HUES64 (cell line): ENCODE measurements around the gene MKLN1.

Source experiments
- H3K27ac ChIP-seq: 2 replicates; pipeline ENCODE4 v1.7.0; 2013; ENCODE audit warnings: low read depth, low read length, inconsistent platforms
- H3K27me3 ChIP-seq: 2 replicates; pipeline ENCODE4 v1.6.1; 2013; ENCODE audit warnings: mild to moderate bottlenecking, low read length; ENCODE audit not compliant: insufficient read depth
- H3K36me3 ChIP-seq: 2 replicates; pipeline ENCODE4 v1.6.1; 2013; ENCODE audit warnings: mild to moderate bottlenecking, low read length; ENCODE audit not compliant: insufficient read depth
- H3K4me1 ChIP-seq: 2 replicates; pipeline ENCODE4 v1.6.1; 2013; ENCODE audit warnings: mild to moderate bottlenecking, low read length, moderate library complexity; ENCODE audit not compliant: insufficient read depth
- H3K4me3 ChIP-seq: 2 replicates; pipeline ENCODE4 v1.5.1; 2013; ENCODE audit warnings: mild to moderate bottlenecking, low read length, moderate library complexity
- H3K9ac ChIP-seq: 2 replicates; pipeline ENCODE4 v1.6.1; 2013; ENCODE audit warnings: mild to moderate bottlenecking, low read depth, low read length
- H3K9me3 ChIP-seq: 2 replicates; pipeline ENCODE4 v1.6.1; 2013; ENCODE audit warnings: low read depth, low read length; ENCODE audit not compliant: insufficient read depth
- WGBS: fragments of 150-250, 120-280 bp; methylation state at CpG from one replicate; pipeline ENCODE4 v1.1.7; 2013; ENCODE audit warnings: missing lambda C conversion rate; 5-methylcytosine and 5-hydroxymethylcytosine counted together

MKLN1 gene

GRCh38 chr7:131466735-131467365 lies 139.2 kb downstream of the MKLN1 start:
- Histone ChIP-seq H3K36me3 (peaks cover 90% of the 10 kb centered on the region), H3K27me3 (no peaks in the 10 kb centered on the region), H3K4me3 (no peak overlapping the region), H3K9me3 (no peaks in the 10 kb centered on the region), H3K4me1 (no peaks in the 10 kb centered on the region; the same call in 1 of the 2 replicates), H3K9ac (no peak overlapping the region), H3K27ac (no peak overlapping the region)
- WGBS, result 99% methylated on average over 10 of the region's 12 CpGs

DNA sequence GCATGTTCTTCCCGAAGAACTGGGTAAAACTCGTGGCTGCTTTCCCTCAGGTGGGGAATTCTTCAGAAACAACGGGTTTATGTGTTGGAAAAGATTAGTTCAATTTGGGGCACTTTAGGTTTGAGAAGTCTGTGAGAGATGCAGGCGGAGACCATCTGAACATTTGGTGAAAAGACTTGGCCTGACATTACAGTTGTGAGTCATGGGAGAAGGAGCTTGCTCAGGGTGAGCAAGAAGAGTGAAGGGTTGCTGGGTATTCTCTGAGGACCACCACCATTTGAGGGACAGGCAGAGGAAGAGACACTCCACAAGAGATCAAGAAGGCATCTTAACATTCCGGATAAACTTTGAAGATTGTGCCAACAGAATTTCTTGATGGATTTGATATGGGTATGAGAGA lies 140.1 kb downstream of the MKLN1 start:
- Histone ChIP-seq H3K4me1 (no peaks in the 10 kb centered on the region; the same call in 1 of the 2 replicates), H3K9ac (no peak overlapping the region), H3K36me3 (peaks cover 92% of the 10 kb centered on the region), H3K4me3 (no peak overlapping the region), H3K9me3 (no peaks in the 10 kb centered on the region), H3K27me3 (no peaks in the 10 kb centered on the region), H3K27ac (no peak overlapping the region)
- WGBS, result 96% methylated on average over 5 of the region's 5 CpGs

DNA sequence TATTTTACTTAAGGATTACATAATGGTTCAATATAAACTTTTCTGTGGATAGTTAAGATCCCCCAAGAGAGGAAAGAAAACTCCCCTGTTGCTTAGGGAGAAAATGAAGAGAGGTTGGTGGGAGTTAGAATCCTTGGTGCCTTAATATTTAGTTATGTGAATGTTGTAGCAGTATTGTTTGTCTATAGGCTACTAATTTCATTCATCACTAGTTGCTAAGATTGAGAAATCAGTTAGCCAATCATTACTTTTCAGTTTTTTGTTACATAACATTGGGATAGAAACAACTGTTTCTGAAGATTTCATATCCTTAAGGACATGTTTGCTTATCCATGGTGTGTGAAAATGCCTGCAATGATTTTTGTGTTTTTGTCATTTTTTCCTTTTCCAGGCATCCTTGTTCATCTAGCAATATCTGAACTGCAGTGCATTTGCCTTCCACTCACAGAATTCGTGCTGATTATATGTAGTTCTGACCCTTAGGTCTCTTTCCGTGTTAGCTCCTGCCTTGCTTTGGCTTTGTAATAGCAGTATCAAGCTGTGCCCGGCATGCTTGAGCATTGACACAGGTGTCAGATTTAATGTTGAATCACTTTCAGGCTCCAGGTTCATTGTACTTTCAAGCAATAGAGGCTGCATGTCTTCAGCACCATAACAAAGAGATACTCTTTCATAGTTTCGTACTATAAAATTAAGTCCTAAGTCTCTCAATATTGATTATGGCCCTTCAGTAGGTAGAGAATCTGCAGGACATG lies 143.8 kb downstream of the MKLN1 start:
- Histone ChIP-seq H3K9ac (no peak overlapping the region), H3K9me3 (no peaks in the 10 kb centered on the region), H3K36me3 (peaks cover 75% of the 10 kb centered on the region), H3K27ac (no peak overlapping the region), H3K27me3 (no peaks in the 10 kb centered on the region), H3K4me1 (no peaks in the 10 kb centered on the region; the same call in 1 of the 2 replicates), H3K4me3 (no peak overlapping the region)
- WGBS, result 87% methylated on average over 4 of the region's 4 CpGs

DNA sequence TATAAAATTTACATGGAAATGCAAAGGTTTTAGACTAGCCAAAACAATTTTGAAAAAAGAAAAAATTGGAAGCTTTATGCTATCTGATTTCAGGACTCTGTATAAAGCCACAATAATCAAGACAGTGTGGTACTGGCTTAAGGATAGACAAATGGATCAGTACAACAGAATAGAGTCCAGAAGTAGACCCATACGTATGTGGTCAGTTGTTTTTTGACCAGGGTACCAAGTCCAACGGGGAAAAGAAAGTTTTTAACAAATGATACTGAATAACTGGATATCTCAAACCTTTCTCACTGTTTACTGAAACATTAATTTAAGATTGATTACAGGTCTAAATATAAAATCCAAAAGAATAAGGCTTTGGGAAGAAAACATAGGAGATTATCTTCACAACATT lies 149.1 kb downstream of the MKLN1 start:
- H3K4me1 ChIP-seq, result peaks cover 12% of the 10 kb centered on the region; the same call in 1 of the 2 replicates
- H3K36me3 ChIP-seq, result peaks cover 37% of the 10 kb centered on the region
- WGBS, result 88% methylated on average over 2 of the region's 2 CpGs
- no peak overlapping the region for H3K9ac ChIP-seq
- H3K27me3 ChIP-seq, result no peaks in the 10 kb centered on the region
- H3K4me3 ChIP-seq, result no peak overlapping the region
- no peak overlapping the region for H3K27ac ChIP-seq
- H3K9me3 ChIP-seq, result no peaks in the 10 kb centered on the region

- WGBS, result 88% methylated on average over 4 of the region's 4 CpGs
- Histone ChIP-seq H3K9ac (no peak overlapping the region), H3K27ac (peak overlapping the region; percentile 28), H3K4me3 (no peak overlapping the region), H3K9me3 (no peaks in the 10 kb centered on the region), H3K36me3 (peaks cover 13% of the 10 kb centered on the region), H3K27me3 (no peaks in the 10 kb centered on the region), H3K4me1 (peaks cover 12% of the 10 kb centered on the region; the same call in 1 of the 2 replicates)
These were observed 153.0 kb downstream of the MKLN1 start for GRCh38 chr7:131480384-131481315.

DNA sequence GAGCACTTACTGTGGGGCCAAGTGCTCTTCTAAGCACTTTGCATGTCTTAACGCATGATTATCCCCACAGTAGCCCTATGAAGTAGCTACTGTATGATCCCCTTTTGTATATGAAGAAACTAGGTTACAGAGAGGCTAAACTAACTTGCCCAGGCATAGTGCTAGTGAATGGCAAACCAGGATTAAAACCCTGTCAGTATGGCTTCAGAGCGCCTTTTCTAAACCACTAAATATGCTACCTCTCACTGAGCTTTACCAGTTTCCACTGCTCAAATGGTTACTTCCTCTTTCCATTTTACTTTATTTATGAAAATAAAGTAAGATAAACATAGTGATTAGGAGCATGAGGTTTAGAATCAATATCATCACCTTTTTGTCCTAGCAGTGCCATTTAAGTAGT lies 155.1 kb downstream of the MKLN1 start:
- Histone ChIP-seq H3K27me3 (no peaks in the 10 kb centered on the region), H3K9me3 (no peaks in the 10 kb centered on the region), H3K4me3 (no peak overlapping the region), H3K36me3 (peaks cover 20% of the 10 kb centered on the region), H3K4me1 (peaks cover 12% of the 10 kb centered on the region; the same call in 1 of the 2 replicates), H3K9ac (no peak overlapping the region), H3K27ac (no peak overlapping the region)
- WGBS, result 95% methylated on average over 2 of the region's 2 CpGs

DNA sequence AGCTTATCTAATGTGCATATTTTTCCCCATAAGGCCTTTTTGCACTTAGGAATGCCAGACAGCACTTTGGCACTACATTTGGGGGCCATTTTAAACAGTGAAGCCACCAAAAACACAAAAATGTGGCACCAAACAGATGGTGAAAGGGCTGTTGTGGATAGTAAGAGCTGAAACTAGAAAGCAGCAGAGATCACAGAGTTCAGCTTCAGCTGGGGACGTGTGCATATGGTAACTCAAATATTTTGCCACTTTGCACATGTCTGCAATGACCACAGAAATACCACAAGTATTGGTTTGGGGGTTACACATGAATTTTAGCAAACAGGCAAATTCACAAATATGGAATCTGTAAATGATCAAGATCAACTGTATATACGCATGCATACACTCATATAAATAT lies 155.9 kb downstream of the MKLN1 start:
- H3K27ac ChIP-seq, result no peak overlapping the region
- H3K27me3 ChIP-seq, result no peaks in the 10 kb centered on the region
- no peaks in the 10 kb centered on the region for H3K9me3 ChIP-seq
- no peak overlapping the region for H3K4me3 ChIP-seq
- H3K4me1 ChIP-seq, result peaks cover 12% of the 10 kb centered on the region; the same call in 1 of the 2 replicates
- peaks cover 16% of the 10 kb centered on the region for H3K36me3 ChIP-seq
- 82% methylated on average over 1 of the region's 2 CpGs for WGBS
- H3K9ac ChIP-seq, result no peak overlapping the region

DNA sequence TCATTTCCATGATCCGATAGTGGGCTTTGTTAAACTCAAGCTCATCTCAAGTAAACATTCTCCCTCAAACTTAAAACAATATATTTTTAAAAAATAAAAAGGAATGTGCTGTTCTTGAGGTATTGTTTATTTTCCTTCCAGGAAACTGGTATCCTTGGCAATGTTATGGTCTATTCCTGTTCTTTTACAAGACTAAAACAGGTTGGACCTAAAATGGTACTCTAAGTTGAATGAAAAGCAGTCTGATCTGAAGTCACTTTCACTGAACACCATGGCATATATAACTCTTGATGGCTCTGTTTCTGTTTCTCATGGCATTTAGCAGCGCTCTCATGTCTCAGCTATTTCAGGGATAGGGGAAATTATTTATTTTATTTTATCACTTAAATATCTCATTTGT lies 158.7 kb downstream of the MKLN1 start:
- H3K4me3 ChIP-seq, result no peak overlapping the region
- H3K9ac ChIP-seq, result no peak overlapping the region
- H3K27ac ChIP-seq, result no peak overlapping the region
- no CpG with 5 or more reads among the region's 2 CpGs for WGBS
- H3K9me3 ChIP-seq, result no peaks in the 10 kb centered on the region
- H3K27me3 ChIP-seq, result no peaks in the 10 kb centered on the region
- H3K4me1 ChIP-seq, result peaks cover under 1% of the 10 kb centered on the region; the same call in 1 of the 2 replicates
- peaks cover 7% of the 10 kb centered on the region for H3K36me3 ChIP-seq

DNA sequence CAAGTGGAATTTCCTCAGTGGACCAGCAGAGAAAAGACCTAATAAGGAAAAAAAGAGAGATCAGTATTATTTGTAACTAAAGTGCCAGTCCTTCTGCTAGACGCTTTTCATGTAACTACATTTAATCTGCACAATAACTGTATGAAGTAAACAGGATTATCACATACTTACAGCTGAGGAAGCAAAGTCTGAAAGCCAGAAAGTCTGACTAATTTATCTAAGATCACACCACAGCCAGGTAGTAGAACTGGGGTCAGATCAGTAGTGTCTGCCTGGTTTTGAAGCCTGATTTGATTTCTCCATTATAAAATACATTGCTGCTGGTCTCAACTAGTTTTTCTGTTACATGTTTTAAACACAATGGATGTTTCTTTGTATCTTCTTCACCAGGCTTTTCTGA lies 159.5 kb downstream of the MKLN1 start:
- H3K27me3 ChIP-seq, result no peaks in the 10 kb centered on the region
- no peaks in the 10 kb centered on the region for H3K4me1 ChIP-seq
- no peak overlapping the region for H3K4me3 ChIP-seq
- 100% methylated on average over 1 of the region's 1 CpG for WGBS
- no peak overlapping the region for H3K9ac ChIP-seq
- H3K36me3 ChIP-seq, result peaks cover 7% of the 10 kb centered on the region
- no peaks in the 10 kb centered on the region for H3K9me3 ChIP-seq
- H3K27ac ChIP-seq, result no peak overlapping the region

DNA sequence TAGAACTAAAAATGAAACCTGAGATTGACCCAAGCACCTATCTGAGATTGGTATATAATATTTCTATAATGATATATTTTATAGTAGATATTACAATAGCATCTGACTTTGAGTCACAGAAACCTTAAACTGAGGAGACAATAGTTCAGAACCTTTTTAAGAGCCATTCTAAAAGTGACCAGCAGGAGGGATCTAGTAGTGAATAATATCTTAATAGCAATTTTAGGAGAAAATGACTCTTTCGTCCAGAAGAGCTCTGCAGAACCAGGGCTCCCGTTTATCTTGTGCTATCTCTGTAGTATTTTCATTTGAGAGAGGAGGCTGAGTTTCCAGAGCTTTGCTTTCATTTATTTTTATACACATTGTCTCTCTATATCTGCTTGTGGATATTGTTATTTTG lies 160.7 kb downstream of the MKLN1 start:
- no peak overlapping the region for H3K27ac ChIP-seq
- H3K9ac ChIP-seq, result no peak overlapping the region
- WGBS, result 86% methylated on average over 2 of the region's 2 CpGs
- H3K4me3 ChIP-seq, result no peak overlapping the region
- H3K36me3 ChIP-seq, result peaks cover 7% of the 10 kb centered on the region
- no peaks in the 10 kb centered on the region for H3K27me3 ChIP-seq
- H3K4me1 ChIP-seq, result no peaks in the 10 kb centered on the region
- no peaks in the 10 kb centered on the region for H3K9me3 ChIP-seq

GRCh38 chr7:131489196-131489595 lies 161.5 kb downstream of the MKLN1 start:
- Histone ChIP-seq H3K27me3 (no peaks in the 10 kb centered on the region), H3K9ac (no peak overlapping the region), H3K4me3 (no peak overlapping the region), H3K4me1 (no peaks in the 10 kb centered on the region), H3K27ac (no peak overlapping the region), H3K36me3 (peaks cover 7% of the 10 kb centered on the region), H3K9me3 (no peaks in the 10 kb centered on the region)
- 90% methylated on average over 1 of the region's 1 CpG for WGBS
